Chondrocyte (in vitro differentiated cells): ENCODE data around the gene GRIK4. TPM values are rescaled to one million over a fixed set of nuclear protein-coding genes. Genes with fewer than 3 reads are reported as not detected.

Source experiments
- DNase-seq: peaks from one replicate; pipeline ENCODE4 v3.0.0; 2021; ENCODE audit warnings: mixed read lengths, low spot score
- H3K27ac Mint-ChIP-seq: one replicate; pipeline ENCODE4 v1.8.0; 2021; ENCODE audit warnings: mild to moderate bottlenecking, moderate library complexity, mixed read lengths; ENCODE audit not compliant: unreplicated experiment
- H3K27me3 Mint-ChIP-seq: 2 replicates; pipeline ENCODE4 v1.8.0; 2021; ENCODE audit warnings: low read depth, mixed read lengths
- H3K36me3 Mint-ChIP-seq: 2 replicates; pipeline ENCODE4 v1.8.0; 2021; ENCODE audit warnings: low read depth, mixed read lengths
- H3K4me1 Mint-ChIP-seq: 2 replicates; pipeline ENCODE4 v1.8.0; 2021; ENCODE audit warnings: low read depth, mild to moderate bottlenecking, mixed read lengths
- H3K4me3 Mint-ChIP-seq: one replicate; pipeline ENCODE4 v1.8.0; 2021; ENCODE audit warnings: mild to moderate bottlenecking, moderate library complexity, mixed read lengths; ENCODE audit not compliant: unreplicated experiment
- H3K9me3 Mint-ChIP-seq: 2 replicates; pipeline ENCODE4 v1.8.0; 2021; ENCODE audit warnings: low read depth, mixed read lengths
- CTCF ChIP-seq: fragments of 200-600 bp; sonication (generic); IDR thresholded peaks from 2 replicates; pipeline ENCODE4 v1.5.0; 2021; ENCODE audit warnings: antibody characterized with exemption, mild to moderate bottlenecking, moderate library complexity
- total RNA-seq: library from RNA; stranded (reverse); gene quantifications from 3 replicates; pipeline ENCODE4 v1.2.1, GENCODE V29; 2021

The GRIK4 gene
- total RNA-seq, 1 donor from 2014 or later = 0.37 TPM

- Mint-ChIP-seq H3K36me3 (no peaks in the 10 kb centered on the region), H3K4me1 (no peaks in the 10 kb centered on the region), H3K9me3 (no peaks in the 10 kb centered on the region), H3K27me3 (peaks cover 33% of the 10 kb centered on the region), H3K27ac (no peak overlapping the region), H3K4me3 (no peak overlapping the region)
- TF ChIP-seq CTCF = no peak
- no peak for DNase-seq
Measured at GRCh38 chr11:120832481-120833238, 321.1 kb downstream of the GRIK4 start.

GRCh38 chr11:120834686-120835210, 323.2 kb downstream of the GRIK4 start:
- no peak overlapping the region for H3K4me3 Mint-ChIP-seq
- H3K36me3 Mint-ChIP-seq = no peaks in the 10 kb centered on the region
- no peak for TF ChIP-seq CTCF
- no peak overlapping the region for H3K27ac Mint-ChIP-seq
- H3K9me3 Mint-ChIP-seq = no peaks in the 10 kb centered on the region
- no peaks in the 10 kb centered on the region for H3K4me1 Mint-ChIP-seq
- DNase-seq = no peak
- H3K27me3 Mint-ChIP-seq = peaks cover 25% of the 10 kb centered on the region

- Mint-ChIP-seq H3K4me3 (no peak overlapping the region), H3K36me3 (no peaks in the 10 kb centered on the region), H3K27me3 (peaks cover 28% of the 10 kb centered on the region), H3K27ac (no peak overlapping the region), H3K9me3 (no peaks in the 10 kb centered on the region), H3K4me1 (no peaks in the 10 kb centered on the region)
- no peak for TF ChIP-seq CTCF
- DNase-seq = no peak
Measured at GRCh38 chr11:120835601-120836228, 324.2 kb downstream of the GRIK4 start.

GRCh38 chr11:120837696-120838095, 326.1 kb downstream of the GRIK4 start:
- H3K4me1 Mint-ChIP-seq = no peaks in the 10 kb centered on the region
- H3K9me3 Mint-ChIP-seq = peaks cover 3% of the 10 kb centered on the region
- H3K4me3 Mint-ChIP-seq = no peak overlapping the region
- no peaks in the 10 kb centered on the region for H3K36me3 Mint-ChIP-seq
- no peak for TF ChIP-seq CTCF
- DNase-seq = no peak
- no peak overlapping the region for H3K27ac Mint-ChIP-seq
- peaks cover 22% of the 10 kb centered on the region for H3K27me3 Mint-ChIP-seq

GRCh38 chr11:120839201-120839600, 327.7 kb downstream of the GRIK4 start:
- Mint-ChIP-seq H3K27me3 (peaks cover 19% of the 10 kb centered on the region), H3K27ac (no peak overlapping the region), H3K4me1 (no peaks in the 10 kb centered on the region), H3K9me3 (peaks cover 3% of the 10 kb centered on the region), H3K36me3 (no peaks in the 10 kb centered on the region), H3K4me3 (no peak overlapping the region)
- DNase-seq = no peak
- TF ChIP-seq CTCF = no peak
